ENCODE data around the gene SLX1A. TPM values are rescaled to one million over a fixed set of nuclear protein-coding genes. Genes with fewer than 3 reads are reported as not detected.
"Not testable (repeated sequence)": the region's sequence is repeated elsewhere in the genome, so short reads cannot be mapped to it uniquely, and the experiment has no call there.

The SLX1A gene
- polyA plus RNA-seq, 3 donors = 24.9 to 39.9 (median 35.5) TPM

DNA sequence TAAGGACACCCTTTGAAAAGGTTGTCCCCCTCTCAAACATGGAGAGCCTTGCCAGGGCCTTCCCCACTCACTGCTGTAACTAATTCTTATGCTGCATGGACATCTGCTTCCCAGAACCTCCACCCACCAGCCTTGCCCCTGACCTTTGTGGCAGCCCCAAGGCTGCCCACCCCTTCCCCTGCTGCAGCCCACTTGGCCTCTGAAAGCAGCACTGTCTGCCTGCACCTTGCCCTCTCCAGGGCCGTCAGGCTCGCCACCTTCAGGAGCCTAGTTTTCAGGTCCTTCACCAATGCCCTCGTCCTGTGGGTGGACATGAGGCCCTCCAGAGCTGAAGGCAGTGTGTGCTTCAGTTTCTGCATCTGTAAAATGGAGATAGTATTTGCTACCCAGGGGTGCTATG lies 12.9 kb upstream of the SLX1A start:
- no peak for DNase-seq

DNA sequence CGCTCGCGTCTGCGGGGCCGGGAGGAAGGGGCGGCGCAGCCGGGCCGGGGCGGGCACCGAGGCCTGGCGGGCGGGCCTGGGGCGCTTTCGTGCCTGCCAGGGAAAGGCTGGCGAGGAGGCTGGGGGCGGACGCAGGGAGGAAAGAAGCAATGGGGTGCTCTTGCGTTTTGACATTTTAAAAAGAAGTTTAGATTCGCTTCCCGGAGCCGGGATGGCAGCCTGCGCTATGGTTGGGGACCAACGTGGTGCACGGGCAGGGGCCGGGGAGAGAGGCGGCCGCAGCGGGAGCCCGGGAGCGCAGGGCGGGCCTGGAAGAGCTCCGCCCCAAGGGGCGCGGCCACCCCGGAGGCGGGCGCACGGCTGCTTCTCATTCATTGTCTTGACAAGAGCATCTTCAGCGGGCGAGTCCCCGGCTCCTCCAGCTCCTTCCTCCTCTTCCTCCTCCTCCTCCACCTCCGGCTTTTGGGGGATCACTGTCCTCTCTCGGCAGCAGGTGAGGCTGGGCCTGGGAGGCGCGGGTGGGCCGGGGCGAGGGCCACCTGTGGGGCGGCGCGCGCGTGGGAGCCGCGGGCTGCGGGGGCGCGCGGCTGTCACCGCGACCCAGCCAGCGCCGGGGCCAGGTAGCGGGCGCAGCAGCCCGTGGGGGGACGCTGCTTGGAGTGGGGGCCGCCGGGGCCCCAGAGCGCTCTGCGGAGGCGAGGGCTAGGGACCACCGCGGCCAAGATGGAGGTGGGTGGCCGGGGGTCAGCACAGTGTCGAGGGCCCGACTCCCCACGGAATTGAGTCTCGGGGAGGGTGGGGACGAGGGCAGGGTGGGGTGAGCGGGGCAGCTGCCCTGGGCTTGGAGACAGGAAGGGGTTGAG lies 10.2 kb upstream of the SLX1A start, which contains the start of gene CORO1A:
Gene CORO1A (plus strand): TSS at position 370 of the 863 bp plus-strand sequence. CDS start 1,608 bp downstream, outside the sequence.
- DNase-seq = peak; percentile 74

DNA sequence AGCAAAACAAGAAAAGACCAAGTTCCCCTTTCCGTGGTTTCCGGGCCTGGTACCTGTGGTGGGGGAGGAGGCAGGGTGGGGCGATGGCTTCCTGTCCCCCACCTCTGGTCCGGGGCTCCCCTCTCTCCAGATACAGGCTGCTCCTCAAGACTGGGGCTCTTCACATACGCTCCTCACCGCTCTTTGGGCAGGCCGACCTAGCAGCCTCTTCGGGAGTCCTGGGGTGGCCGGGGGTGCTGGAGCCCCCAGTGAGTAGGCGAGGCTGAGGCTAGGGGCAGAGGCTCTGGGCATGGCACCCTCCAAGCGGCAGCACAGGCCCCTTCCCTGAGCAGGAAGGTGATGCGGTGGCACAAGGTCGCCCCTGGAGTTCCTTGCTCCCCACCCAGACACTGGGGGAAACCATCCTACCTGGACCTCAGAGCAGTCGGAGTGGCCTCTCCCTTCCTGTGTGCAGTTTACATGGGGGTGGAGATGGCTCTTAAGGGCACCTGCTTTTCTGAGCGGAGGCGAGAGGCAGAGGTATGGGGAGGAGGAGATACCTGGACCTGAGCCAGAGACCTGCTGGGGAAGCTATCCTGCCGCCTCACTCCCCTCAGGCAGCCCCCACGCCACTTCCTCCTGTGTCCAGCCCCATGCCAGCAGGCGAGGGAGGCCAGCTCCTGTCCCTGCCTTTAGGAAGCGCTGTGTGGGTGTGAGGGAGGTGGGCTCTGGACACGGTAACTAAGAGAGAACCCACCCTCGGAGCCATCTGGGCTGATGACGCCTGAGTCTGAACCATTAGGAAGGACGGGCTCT lies 9.4 kb upstream of the SLX1A start:
- DNase-seq = no peak

DNA sequence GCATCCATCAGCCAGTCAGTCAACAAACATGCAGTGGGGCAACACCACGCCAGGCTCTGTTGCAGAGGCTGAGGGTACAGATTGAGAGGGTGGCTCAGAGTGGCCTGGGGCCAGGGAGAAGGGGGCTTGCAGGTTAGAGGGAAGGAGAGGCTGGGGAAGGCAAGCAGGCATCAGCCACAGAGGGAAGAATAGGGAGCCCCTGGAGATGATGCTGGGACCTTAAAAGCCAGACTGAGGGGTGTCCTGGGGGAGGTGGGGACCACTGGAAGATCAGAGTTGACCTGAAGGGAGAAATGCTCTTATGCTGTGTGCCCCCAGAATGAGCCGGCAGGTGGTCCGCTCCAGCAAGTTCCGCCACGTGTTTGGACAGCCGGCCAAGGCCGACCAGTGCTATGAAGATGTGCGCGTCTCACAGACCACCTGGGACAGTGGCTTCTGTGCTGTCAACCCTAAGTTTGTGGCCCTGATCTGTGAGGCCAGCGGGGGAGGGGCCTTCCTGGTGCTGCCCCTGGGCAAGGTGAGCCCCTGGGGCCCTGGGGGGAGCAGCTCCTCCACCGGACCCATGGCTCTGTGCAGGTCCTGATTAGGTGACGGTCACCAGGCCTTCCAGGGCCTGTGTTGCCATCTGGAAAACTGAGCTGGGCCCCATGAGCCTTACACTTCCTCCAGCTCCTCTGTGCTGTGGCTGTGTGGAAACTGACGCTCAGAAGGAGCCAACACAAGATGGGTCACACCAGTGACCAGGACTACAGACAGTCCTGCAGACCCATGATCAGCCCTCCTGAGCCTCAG lies 8.6 kb upstream of the SLX1A start:
- DNase-seq = no peak

DNA sequence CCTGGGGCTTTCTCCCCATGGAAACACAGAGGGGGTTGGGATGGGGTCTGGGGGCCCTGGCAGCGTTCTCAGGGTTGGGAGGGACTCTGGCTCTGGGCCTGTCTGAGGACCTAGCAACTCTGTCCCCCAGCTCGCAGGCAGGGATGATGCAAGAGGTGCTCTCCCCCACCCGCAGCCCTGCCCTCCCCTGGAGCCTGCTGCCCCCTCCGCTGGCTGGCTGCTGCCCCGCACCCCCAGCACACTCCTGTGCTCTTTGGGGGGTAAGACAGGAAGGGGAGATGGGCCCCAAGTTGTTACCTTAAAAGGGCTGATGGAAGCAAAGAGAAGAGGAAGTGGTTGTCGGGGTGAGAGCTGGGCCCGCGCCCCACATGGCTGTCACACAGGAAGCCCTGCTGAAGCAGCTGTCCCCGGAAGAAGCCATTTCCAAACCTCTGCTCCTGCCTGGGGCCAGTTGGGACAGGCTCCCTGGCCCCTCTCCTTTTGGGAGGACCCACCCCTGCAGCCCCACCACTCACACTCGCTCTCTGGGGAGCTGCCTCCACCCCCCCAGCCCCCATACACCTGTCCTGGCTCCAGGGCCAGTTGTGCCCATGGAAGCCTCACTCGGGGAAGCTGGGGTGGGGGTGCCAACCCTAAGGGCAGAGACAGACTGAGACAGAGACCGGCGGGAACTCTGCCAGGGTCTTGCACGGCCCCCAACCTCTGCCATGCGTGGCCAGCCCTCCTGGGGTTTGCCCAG lies 7.8 kb upstream of the SLX1A start:
- DNase-seq = no peak

DNA sequence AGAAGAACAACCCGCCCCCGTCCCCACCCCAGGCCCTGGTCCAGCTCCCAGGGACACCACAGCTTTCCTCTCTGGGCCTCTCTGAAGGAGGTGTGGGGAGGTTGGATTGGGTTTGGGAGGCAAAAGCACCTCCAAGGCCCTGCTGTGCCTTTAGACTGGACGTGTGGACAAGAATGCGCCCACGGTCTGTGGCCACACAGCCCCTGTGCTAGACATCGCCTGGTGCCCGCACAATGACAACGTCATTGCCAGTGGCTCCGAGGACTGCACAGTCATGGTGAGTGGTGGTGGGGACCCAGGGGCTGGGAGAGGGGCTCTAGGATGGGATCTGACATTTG lies 7.3 kb upstream of the SLX1A start:
- DNase-seq = no peak

DNA sequence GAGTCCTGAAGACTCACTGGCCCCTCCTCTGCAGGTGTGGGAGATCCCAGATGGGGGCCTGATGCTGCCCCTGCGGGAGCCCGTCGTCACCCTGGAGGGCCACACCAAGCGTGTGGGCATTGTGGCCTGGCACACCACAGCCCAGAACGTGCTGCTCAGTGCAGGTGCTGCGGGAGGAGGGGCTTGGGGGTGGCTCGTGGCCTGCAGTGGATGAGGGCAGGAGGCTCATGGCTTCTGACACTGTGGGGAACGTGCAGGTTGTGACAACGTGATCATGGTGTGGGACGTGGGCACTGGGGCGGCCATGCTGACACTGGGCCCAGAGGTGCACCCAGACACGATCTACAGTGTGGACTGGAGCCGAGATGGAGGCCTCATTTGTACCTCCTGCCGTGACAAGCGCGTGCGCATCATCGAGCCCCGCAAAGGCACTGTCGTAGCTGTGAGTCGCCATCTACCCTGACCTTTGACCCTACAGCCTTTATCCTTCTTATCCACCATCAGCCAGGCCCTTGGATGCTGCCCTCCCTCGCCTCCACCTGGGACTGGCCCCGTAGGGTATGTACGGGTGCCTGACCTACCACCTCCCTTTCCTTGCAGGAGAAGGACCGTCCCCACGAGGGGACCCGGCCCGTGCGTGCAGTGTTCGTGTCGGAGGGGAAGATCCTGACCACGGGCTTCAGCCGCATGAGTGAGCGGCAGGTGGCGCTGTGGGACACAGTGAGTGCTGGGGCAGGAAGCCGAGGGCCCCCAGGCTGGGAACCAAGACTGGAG lies 6.7 kb upstream of the SLX1A start:
- DNase-seq = no peak

DNA sequence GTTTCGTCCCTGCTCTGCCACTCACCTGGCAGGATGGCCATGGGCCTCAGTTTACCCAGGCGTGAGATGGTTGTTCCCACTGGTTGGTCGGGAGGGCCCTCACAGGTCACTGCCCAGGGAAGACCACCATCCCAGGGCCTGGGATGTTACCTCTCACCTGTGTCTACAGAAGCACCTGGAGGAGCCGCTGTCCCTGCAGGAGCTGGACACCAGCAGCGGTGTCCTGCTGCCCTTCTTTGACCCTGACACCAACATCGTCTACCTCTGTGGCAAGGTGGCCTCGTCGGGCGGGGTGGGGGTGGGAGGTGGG lies 6.2 kb upstream of the SLX1A start:
- no peak for DNase-seq

DNA sequence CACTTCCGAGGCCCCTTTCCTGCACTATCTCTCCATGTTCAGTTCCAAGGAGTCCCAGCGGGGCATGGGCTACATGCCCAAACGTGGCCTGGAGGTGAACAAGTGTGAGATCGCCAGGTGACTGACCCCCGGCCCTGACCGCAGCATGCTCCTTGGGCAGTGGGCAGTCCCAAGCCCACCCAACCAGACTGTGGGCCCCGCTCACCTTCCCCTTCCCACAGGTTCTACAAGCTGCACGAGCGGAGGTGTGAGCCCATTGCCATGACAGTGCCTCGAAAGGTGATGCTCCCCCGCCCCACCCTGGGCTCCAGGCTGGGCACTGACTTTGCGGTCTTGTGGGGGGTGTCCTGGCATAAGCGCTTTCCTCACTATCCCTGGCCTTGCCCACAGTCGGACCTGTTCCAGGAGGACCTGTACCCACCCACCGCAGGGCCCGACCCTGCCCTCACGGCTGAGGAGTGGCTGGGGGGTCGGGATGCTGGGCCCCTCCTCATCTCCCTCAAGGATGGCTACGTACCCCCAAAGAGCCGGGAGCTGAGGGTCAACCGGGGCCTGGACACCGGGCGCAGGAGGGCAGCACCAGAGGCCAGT lies 5.6 kb upstream of the SLX1A start:
- no peak for DNase-seq

DNA sequence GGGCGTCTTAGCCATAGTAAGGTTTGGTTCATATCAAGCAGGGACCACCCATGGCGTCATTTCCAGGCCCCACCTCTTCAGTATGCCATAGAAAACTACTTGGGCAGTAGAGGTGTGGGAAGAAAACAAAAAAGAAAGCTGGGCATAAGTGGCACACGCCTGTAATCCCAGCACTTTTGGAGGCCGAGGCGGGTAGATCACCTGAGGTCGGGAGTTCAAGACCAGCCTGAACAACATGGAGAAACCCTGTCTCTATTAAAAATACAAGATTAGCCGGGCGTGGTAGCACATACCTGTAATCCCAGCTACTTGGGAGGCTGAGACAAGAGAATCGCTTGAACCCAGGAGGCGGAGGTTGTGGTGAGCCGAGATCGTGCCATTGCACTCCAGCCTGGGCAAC lies 2.5 kb upstream of the SLX1A start:
- not testable (repeated sequence) for DNase-seq

DNA sequence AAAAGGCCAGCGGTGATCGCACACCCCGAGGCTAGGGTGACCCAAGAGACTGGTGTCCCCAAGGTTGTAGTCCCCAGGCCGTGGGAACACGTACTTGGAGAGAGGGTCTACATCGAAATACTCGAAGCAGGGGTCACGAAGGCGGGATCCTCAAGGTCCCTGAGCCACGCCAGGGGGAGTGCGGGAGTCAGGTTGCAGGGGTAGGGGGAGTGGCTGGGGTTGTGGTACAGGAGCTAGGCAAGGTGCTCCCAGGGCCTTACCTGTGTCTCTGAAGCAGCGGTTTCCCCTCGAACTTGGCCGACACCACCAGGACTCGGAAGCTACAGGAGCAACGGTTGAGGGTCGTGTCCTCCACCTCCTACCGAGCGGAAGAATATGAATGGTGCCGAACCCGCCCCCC lies 577 bp upstream of the SLX1A start:
- DNase-seq = not testable (repeated sequence)

DNA sequence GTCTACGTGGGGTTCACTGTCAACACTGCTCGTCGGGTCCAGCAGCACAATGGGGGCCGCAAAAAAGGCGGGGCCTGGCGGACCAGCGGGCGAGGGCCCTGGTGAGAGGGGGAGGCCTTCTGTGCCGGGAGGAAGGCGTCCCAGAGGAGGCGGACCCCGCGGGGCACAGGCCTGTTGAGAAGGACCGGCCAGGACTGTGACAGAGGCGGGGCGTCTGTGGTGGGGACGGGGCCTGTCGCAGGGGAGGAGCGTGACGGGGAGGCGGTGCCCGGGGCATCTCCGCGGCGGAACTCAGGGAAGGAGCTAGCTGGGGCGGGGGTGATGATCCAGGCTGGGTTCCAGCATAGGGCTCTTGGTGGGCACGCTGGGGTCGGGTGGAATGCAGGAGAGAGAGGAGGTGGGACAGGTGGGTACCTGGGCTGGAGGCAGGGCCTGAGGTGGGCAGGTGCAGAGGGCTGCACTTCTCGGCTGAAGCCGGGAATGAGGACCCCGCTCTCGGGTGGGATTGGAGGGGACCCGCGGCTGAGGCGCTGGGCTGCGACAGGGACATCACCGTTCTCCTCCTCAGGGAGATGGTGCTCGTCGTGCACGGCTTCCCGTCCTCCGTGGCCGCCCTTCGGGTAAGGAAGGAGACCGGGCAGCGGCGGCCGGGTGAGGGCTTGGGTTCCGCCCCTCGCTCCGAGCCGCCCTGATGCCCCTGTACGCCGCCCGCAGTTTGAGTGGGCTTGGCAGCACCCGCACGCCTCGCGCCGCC lies 674 bp downstream of the SLX1A start:
- not testable (repeated sequence) for DNase-seq

DNA sequence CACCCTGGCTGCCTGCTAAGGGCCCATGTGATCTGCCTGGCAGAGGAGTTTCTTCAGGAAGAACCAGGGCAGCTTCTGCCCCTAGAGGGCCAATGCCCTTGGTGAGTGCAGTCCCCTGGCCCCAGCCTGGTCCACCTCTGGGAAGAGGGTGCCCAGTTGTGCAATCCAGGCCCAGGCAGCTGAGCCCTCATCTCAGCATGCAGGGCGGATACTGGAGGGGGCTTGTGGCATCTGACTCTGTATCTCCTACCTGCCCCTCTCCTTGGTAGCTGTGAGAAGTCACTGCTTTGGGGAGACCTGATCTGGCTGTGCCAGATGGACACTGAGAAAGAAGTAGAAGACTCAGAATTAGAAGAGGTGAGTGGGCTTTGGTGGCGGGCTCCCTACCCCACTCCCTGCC lies 3.3 kb downstream of the SLX1A start:
- not testable (repeated sequence) for DNase-seq

DNA sequence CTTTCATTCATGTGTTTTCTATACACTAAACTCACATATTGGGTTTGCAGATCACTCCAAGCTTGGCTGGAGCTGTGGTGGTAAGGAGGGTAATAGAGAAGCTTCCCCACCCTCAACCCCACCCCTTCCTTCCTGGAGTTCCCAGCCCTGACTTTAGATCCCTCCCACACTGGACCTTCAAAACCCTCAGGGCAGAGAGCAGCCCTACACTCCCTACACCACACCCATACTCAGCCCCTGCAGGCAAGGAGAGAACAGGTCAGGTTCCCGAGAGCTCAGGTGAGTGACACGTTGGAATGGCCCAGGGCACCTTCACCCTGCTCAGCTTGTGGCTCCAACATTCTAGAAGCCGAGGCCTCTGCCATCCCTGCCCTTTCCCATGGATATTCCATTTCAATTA lies 5.4 kb downstream of the SLX1A start, which contains the start of gene SULT1A3:
Gene SULT1A3 (plus strand): TSS at position 207 of the 400 bp plus-strand sequence. CDS start 1,474 bp downstream, outside the sequence.
- DNase-seq = not testable (repeated sequence)

DNA sequence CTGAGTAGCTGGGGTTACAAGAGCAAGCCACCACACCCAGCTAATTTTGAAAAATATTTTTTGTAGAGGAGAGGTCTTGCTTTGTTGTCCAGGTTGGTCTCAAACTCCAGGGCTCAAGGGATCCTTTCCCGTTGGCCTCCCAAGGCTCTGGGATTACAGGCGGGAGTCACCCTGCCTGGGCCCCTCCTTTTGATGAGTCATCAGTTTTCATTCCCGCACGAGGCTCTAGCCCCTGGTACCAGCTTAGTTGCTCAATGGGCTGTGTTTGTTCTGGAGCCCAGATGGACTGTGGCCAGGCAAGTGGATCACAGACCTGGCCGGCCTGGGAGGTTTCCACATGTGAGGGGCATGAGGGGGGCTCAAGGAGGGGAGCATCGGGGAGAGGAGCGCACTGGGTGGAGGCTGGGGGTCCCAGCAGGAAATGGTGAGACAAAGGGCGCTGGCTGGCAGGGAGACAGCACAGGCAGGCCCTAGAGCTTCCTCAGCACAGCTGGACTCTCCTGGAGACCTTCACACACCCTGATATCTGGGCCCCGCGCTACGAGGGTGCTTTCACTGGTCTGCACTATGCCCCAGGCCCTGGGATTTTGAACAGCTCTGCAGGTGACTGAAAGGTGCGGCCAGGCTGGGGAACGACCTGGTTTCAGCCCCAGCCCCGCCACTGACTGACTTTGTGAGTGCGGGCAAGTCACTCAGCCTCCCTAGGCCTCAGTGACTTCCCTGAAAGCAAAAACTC lies 6.1 kb downstream of the SLX1A start:
- DNase-seq = not testable (repeated sequence)

DNA sequence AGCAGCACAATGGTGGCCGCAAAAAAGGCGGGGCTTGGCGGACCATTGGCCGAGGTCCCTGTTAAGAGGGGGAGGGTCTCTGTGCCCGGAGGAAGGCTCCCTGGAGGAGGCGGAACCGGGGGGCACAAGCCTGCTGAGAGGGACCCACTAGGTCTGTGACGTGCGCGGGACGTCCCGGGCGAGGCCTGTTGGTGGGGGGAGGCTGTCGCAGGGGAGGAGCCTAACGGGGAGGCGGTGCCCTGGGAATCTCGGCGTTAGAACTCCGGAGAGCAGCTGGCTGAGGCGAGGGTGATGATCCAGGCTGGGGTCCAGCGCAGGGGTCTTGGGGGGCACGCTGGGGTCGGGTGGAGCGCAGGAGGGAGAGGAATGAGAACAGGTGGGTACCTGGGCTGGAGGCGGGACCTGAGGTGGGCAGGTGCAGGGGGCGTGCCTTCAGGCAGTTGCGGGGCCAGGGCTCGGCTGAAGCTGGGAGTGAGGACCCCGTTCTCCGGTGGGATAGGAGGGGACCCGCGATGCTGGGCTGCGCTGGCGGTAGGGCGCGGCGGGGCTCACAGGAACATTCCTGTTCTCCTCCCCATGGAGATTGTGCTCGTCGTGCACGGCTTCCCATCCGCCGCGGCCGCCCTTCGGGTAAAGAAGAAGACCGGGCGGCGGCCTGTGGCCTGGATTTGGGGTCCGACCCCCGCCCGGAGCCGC lies 12.0 kb downstream of the SLX1A start:
- not testable (repeated sequence) for DNase-seq

DNA sequence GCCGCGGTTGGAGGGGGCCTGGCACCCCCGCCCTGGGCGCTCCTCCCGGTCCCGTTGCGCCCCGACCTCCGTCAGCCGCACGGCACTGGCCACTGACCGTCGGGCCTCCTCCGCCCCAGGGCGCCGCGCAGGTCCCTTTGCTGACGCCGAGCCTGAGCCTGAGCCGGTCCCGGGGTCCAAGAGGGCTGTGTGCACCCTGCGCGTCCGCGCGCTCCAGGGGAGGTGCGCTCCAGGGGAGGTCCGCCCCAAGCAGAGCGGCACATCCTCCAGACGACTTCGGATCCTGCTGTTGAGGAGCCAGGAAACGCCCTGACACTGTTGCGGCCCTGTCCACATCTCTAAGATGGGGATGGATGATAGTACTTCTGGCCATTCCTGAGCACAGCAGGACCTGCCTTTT lies 12.6 kb downstream of the SLX1A start:
- not testable (repeated sequence) for DNase-seq

DNA sequence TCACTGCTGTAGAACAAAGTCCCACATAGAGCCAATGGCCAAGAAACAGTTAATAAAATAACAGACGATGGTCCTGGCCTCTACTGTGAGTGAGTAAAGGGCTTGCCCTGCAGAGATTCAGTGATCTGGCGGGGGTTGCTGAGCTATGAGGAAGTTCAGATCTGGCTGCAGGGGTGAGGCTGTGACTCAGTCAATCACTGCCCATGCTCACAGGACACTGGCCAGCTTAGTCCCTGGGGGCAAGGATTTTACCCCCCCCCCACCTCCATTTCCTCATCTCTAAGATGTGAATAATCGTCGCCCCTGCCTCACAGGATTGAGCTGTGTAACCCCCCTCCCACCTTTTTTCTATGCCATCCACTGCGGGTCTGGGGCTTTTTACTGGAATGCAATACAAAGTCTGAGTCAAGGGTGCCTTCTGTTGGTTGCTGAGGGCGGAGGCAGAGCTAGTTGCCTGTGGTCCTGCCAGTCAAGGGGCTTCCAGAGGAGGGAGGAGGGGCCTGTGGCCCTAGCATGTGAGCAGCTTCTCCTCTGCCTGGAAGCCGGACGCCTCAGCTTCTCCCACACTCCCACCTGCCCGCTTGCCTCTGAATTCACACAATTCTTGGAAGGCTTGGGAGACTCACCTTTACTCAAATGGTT lies 13.5 kb downstream of the SLX1A start:
- DNase-seq = not testable (repeated sequence)

Measured in renal pelvis (tissue), 4 donors.